Stimulated activated CD8-positive, alpha-beta memory T cell treated with anti-CD3 and anti-CD28 coated beads, Interleukin-4, amount 100 ng/mL, for 24 hours (primary cell): Measurements from ENCODE around the gene DMD.

Experiments
- DNase-seq: peaks from one replicate; pipeline ENCODE4 v3.0.0-alpha.2; 2020; ENCODE audit warnings: low read depth

Gene DMD

DNA sequence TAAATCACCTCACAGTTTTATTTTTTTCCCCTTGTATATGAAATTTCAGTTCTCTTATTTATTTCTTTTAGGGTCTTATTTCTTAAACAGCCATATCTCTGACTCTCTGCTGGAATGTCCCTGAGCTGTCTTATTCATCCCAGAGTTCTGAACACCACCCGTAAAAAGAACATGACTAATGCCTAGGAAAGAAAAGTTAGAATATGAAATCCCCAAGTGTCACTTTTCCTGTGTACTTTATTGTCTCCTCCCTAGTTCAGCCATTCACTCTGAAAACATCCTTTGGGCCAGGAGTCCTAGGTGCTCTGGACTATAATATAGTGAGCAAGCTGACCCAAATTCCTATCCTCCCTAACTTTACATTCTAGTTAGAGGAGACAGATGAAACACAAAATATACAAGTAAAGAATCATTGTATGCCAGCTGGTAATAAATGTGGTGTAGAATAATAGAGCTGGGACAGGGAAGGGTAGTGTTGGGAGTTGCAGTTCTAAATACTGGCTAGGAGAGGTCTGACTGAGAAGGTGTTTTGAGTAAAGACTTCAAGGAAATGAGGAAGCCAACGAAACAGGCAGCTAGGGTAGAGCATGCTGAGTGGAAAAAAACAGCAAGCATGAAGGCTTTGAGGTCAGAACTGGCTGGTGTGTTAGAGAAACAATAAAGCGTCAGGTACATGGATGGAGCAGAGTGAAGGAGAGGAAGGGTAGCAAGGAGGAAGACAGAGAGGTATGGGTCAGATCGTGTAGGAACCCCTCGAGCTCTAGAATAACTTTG, 2098.9 kb downstream of the DMD start:
- DNase-seq = no peak

DNA sequence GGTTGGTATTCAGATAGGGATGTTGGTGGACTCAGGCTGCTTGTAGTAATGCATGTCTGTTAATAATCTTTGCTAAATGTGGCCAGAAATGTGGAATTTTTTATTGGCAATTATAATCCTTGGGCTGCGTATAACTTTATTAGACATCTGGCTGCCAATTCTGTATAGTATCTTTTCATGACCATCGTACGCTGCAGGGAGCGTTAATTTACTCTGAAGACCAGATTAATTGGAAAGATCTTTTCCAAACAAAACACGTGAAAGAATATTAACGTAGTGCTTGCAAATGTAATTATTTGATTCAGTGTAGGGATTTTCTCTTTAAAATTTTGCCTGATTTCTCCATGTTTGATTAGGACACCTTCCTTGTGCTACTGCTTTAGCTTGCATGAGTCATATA, 2100.7 kb downstream of the DMD start:
- no peak for DNase-seq

DNA sequence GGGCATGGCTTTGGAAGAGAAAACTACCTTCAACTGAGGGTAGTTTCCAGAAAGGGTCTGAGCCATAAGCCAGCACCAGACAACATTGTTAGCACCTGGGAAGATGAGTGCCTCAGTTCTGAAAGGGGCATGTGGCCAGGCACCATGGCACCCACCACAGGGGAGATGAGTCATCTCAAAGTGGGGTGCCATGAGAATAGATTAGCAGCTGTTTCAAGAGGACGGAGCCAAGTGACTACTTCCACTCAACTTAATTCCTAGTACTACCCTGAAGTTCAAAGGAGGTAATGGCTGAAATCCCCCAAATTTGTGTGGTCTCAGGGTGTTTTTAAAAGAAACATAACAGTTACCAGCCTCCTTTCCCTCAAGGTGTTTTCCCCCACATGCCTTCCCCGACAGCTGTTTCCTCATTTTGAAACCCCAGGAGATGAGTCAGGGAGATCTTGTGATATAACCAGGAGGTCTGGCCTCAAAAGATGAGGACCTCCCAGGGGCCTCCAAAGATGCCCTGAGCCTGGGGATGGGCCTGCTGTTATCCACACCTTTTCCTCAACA, 2111.7 kb downstream of the DMD start:
- no peak for DNase-seq

DNA sequence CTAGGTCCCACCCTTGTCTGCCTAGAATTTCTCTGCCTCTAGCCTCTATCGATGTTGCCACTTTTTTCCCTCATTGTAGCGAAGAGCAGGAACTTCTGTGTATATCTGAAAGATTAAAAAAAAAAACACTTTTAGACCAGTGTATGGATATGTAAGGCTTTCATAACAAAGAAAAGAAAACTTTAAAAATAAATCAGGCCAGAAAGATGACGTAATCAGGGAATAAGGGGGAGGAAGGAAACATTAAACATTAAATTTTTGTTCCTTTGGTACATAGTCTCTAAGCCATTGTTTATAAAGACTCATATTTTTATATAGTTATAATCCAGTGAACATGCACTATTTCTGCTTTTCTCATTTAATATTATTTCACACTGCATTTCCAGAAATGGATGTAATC, 2113.3 kb downstream of the DMD start:
- DNase-seq = no peak

DNA sequence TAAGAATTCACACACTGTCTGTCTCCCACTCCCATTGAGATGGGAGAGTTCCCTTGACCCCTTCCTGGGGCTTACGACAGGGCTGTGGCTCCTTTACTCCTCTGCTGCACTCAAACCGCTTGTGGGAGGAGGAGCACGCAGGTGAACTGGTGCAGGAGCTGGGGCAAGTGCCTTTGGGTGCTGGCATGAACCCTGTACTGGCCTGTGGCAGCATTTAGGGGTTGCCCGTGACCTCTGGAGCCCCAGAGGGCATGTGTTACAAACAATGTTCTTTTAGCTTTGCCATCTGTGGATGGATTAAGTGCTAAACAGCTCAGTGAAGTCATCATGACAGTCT, 2117.7 kb downstream of the DMD start:
- DNase-seq = no peak

DNA sequence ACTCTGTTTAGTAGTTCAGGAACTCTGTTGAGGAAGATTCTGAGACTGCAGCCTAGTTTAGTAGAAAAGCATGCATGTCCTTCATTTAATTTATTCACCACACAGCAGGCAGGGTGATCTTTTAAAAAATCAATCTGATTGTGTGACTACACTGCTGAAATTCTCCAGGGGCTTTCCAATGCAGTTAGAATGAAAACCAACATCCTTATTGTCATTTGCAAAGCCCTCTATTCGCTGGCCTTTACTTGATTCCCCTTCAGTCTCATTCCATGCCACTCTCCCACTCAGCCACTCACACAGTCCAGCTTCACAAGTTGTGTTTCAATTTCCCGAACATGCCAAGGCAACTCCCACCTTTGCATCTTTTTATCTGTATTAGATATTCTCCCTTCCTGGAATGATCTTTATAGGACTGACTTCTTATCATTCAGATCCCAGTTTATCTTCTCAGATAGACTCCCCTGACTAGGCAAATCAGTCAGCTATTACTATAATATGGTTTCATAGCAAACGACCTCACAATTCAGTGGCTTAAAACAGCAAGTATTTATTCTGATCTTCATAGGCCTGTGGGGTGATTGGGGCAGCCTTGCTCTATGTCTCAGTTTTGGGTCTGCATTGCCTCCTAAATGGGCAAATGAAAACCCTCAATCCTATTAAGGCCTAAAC, 2118.2 kb downstream of the DMD start:
- no peak for DNase-seq

DNA sequence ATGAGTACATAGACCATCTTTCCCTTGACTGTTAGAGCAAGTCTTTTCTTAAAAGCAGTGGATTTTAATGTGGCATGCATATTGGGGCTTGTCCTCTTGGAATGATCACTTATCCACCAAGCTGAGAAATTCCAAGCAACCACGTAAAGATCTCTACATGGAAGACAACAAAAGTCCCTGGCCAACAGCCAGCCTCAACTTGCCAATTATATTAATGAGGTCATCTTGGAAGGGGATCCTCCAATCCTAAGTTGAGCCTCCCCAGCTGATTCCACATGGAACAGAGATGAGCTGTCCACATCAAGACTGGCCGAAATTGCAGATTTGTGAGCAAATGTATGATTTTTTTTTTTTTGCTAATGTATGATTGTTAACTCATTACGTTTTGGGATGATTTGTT, 2118.9 kb downstream of the DMD start:
- no peak for DNase-seq

DNA sequence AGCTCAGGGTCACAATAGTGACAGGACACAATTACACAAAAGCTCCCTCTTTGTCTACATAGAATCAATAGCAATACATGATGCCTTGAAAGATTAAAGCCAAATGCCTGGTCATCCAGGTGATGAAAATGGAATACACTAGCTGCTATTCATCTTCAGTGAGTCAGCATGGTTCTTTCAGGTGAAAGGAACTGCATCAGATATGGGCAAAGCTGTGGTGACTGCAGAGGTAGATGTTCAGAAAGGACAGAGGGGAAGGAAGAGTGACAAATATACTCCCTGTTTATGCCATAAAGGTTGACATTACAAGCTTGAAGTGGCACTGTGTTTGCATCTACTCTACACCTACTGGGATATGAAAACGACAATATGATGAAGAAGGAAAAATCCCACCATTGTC, 2119.5 kb downstream of the DMD start:
- DNase-seq = no peak

DNA sequence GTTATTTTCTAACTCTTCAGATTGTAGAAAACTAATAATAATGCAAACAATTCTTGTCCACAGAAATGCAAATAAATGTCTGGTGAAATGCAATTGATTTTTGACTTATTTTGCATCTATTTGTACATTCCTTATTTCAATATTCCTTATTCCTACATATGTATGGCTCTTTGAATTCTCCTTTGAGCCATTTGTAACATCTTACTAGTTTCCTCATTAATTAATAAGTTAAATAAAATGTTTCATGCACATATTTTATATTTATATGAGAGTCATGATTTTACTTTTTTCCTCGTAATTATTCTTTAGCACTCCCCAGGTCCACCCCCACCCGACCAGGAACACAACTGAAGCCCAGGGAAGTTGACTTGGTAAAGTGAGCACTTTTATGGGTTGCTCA, 2136.8 kb downstream of the DMD start:
- DNase-seq = no peak

DNA sequence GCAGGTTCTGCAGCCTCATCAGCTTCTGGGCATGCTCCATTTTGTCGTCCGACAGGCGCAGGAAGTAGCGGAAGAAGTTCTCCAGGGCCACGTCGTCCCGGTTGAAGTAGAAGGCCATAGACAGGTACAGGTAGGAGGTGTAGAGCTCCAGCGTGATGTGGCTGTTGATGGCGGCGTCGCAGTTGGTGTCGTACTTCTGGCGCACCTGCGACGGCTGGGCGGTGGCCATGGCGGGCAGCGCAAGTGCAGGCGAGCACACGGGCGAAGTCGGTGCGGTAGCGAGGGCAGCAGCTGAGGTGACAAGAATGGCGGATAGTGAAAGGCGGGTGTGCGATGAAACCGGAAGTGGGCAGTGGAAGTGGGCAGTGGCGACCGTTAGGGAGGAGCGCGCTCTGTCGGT, 2139.6 kb downstream of the DMD start, which contains the start of gene FTHL17:
TSS of gene FTHL17 (minus strand) at position 317 of the 400 bp plus-strand sequence. CDS start at position 229, 88 bp downstream.
- no peak for DNase-seq

DNA sequence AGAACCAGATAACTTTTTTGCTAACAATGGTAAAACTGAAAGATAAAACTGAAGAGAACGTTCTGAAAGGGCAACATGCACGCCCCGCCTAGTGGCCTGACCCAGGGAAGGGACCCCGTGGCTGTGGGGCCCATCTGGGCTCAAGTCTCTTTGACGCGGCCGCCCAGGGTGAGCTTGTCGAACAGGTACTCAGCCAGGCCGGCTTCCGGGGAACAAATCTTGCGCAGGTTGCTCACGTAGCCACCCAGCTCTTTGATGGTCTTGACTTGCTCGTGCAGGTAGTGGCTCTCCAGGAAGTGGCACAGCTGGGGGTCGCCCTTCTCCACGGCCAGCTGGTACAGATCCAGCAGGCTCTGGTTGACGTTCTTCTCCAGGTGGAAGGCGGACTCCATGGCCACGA, 2140.1 kb downstream of the DMD start:
- no peak for DNase-seq

DNA sequence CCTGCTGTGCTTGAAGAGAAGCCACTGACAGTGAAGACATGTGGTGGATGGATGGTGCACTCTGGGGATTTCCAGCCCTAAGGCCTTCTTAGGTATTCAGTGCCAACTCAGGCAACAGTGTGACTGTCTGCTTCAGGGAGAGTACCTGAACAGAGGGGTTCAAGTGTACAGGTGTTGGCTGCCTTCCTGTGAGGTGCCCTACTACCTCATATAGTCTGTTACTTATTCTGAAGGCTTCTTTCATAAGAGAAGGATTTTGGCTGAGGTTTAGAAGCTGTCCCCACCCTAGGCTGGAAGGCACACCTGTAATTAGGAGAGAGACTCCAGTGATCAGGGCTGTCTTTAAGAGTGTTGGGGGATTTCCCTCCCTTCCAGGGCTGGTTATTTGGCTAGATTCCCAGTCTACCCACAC, 2141.3 kb downstream of the DMD start:
- no peak for DNase-seq
